Upper lobe of right lung (tissue), 1 donor: ENCODE measurements around the gene DHRS7B. TPM values are rescaled to one million over a fixed set of nuclear protein-coding genes. Genes with fewer than 3 reads are reported as not detected.
"Not testable (repeated sequence)": the region's sequence is repeated elsewhere in the genome, so short reads cannot be mapped to it uniquely, and the experiment has no call there.

Experiments
- ATAC-seq: fragments of 200-7000 bp; cut with Tn5 transposase; one replicate; pipeline ENCODE4 v1.9.1; 2020; ENCODE audit warnings: mild to moderate bottlenecking, moderate library complexity
- DNase-seq: peaks from one replicate; pipeline ENCODE4 v3.0.0-alpha.2; 2020
- H3K27ac ChIP-seq: fragments of 200-600 bp; one replicate; pipeline ENCODE4 v1.8.0; 2022
- H3K27me3 ChIP-seq: fragments of 200-600 bp; one replicate; pipeline ENCODE4 v1.8.0; 2022; ENCODE audit warnings: mild to moderate bottlenecking
- H3K36me3 ChIP-seq: fragments of 200-600 bp; one replicate; pipeline ENCODE4 v1.8.0; 2022
- H3K4me1 ChIP-seq: fragments of 200-600 bp; one replicate; pipeline ENCODE4 v1.8.0; 2022
- H3K4me3 ChIP-seq: fragments of 200-600 bp; one replicate; pipeline ENCODE4 v1.8.0; 2022; ENCODE audit warnings: mild to moderate bottlenecking
- H3K9me3 ChIP-seq: fragments of 200-600 bp; one replicate; pipeline ENCODE4 v1.8.0; 2022
- intact Hi-C: fragments of 100-400 bp; cut with DNase I; formaldehyde crosslinking; loops from one replicate; pipeline ENCODE4 v1.11.0; 2022
- total RNA-seq: library from RNA; stranded (reverse); fragmentation: NEBNext Ultra II Directional; extraction: Animal tissue kit (Norgen Biotek cat#: 25700); gene quantifications from one replicate; pipeline ENCODE4 v1.2.1, GENCODE V29; 2021
- TF ChIP-seq, protein P1 (sequence below): fragments of 200-600 bp; IDR thresholded peaks from one replicate; pipeline ENCODE4 v1.8.0; 2022; ENCODE audit warnings: antibody characterized with exemption
- donor health status: DM: no; HTN: yes; CAD: no; lungs with severe emphysema.

Gene DHRS7B
- total RNA-seq, 1 donor from 2014 or later = 24.7 TPM

DNA sequence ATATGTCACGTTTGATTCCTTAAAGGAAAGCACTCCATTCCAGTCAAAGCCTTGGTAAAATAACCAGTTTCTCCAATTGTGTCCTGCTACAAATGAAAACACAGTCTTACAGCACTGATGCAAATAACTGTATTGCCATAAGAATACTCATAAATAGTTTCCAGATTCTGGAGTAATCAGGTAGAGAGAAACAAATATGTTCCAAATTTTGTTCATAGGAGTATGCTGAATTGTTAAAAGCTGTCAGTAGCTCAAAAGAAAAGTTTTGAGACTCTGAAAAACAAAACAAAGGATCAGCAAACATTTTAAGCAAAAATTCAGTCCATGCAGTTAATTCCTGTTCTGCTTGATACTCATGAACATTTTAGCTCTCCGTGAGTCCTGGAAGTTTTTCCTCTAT lies 7.8 kb downstream of the DHRS7B start:
- Histone ChIP-seq H3K27me3 (no peaks in the 10 kb centered on the region), H3K36me3 (no peaks in the 10 kb centered on the region), H3K4me3 (no peak overlapping the region), H3K9me3 (no peaks in the 10 kb centered on the region), H3K4me1 (no peaks in the 10 kb centered on the region), H3K27ac (no peak overlapping the region)
- TF ChIP-seq, protein P1, sequence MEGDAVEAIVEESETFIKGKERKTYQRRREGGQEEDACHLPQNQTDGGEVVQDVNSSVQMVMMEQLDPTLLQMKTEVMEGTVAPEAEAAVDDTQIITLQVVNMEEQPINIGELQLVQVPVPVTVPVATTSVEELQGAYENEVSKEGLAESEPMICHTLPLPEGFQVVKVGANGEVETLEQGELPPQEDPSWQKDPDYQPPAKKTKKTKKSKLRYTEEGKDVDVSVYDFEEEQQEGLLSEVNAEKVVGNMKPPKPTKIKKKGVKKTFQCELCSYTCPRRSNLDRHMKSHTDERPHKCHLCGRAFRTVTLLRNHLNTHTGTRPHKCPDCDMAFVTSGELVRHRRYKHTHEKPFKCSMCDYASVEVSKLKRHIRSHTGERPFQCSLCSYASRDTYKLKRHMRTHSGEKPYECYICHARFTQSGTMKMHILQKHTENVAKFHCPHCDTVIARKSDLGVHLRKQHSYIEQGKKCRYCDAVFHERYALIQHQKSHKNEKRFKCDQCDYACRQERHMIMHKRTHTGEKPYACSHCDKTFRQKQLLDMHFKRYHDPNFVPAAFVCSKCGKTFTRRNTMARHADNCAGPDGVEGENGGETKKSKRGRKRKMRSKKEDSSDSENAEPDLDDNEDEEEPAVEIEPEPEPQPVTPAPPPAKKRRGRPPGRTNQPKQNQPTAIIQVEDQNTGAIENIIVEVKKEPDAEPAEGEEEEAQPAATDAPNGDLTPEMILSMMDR = no peak
- intact Hi-C loops = no loop called here
- no peak for DNase-seq
- no peak for ATAC-seq

- intact Hi-C loops = no loop called here
- Histone ChIP-seq H3K4me1 (no peaks in the 10 kb centered on the region), H3K4me3 (no peak overlapping the region), H3K36me3 (no peaks in the 10 kb centered on the region), H3K9me3 (no peaks in the 10 kb centered on the region), H3K27ac (no peak overlapping the region), H3K27me3 (no peaks in the 10 kb centered on the region)
- no peak for ATAC-seq
- TF ChIP-seq, protein P1 = no peak
- DNase-seq = no peak
Measured at GRCh38 chr17:21140911-21141310, 14.1 kb downstream of the DHRS7B start.

DNA sequence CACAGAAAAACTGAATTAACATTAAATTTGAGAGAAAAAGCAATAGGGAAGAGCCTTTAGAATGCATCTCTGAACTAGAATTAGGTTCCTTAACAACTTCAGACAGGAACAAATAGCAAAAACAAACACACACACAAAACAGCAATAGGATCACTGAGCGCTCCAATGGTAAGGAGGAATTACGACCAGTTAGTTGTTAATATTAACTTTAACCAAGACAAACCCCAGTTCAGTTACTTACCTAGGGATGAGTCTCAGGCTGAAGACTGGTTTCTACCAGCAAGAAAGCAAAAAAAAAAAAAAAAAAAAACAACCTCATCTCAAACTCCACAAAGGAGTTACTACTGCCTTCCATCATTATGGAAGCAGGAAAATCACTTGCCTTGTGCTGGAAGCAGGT lies 14.6 kb downstream of the DHRS7B start:
- intact Hi-C loops = no loop called here
- Histone ChIP-seq H3K4me3 (no peak overlapping the region), H3K4me1 (no peaks in the 10 kb centered on the region), H3K27me3 (no peaks in the 10 kb centered on the region), H3K9me3 (no peaks in the 10 kb centered on the region), H3K27ac (no peak overlapping the region), H3K36me3 (no peaks in the 10 kb centered on the region)
- ATAC-seq = no peak
- TF ChIP-seq, protein P1 = no peak
- no peak for DNase-seq

DNA sequence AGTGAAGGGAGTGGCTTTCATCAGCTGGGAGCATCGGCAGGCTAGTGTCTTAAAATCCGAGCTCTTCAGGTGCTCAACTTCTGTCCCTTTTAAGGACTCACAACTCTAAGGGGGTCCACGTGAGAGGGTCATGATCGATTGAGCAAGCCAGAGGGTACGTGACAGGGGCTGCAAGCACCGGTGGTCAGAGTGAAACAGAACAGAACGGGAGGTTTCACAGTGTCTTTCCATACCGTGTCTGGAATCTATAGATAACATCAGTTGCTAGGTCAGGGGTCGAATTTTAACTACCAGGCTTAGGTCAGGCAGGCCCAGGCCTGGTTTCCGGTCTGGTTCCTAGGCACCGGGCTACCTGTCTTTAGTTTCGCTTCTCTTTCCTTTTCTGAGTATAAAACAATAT lies 15.3 kb downstream of the DHRS7B start:
- H3K27ac ChIP-seq, H3K4me3 ChIP-seq, H3K36me3 ChIP-seq, H3K9me3 ChIP-seq, H3K4me1 ChIP-seq, intact Hi-C loops, ATAC-seq, H3K27me3 ChIP-seq, DNase-seq: not testable (repeated sequence)

DNA sequence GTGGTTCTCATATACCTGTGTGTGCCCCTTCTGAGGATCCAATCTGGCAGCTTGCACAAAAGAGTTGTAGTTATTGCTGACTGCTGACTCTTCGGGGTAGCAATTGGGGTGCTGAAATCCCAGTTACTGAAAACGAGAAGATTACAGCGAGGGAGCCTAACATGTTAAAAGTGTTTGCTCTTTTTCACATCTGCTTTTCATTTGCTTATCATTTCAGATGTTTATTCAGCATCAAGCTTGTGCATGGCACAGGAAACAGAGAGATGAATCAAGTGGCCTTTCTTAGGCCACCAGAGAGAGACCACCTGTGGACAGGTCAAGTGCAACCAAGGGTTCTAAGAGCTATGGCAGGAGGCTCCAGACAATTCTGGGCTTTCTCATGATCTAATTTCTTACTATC lies 16.9 kb downstream of the DHRS7B start:
- Histone ChIP-seq H3K9me3 (no peaks in the 10 kb centered on the region), H3K27ac (no peak overlapping the region), H3K4me3 (no peak overlapping the region), H3K27me3 (no peaks in the 10 kb centered on the region), H3K4me1 (no peaks in the 10 kb centered on the region), H3K36me3 (no peaks in the 10 kb centered on the region)
- no peak for ATAC-seq
- intact Hi-C loops = no loop called here
- DNase-seq = no peak
- TF ChIP-seq, protein P1 = no peak

- not testable (repeated sequence) for H3K4me1 ChIP-seq
Measured at GRCh38 chr17:21144299-21144698, 17.5 kb downstream of the DHRS7B start.

GRCh38 chr17:21146362-21147015 lies 19.7 kb downstream of the DHRS7B start:
- TF ChIP-seq, protein P1 = no peak
- Histone ChIP-seq H3K9me3 (no peaks in the 10 kb centered on the region), H3K27me3 (no peaks in the 10 kb centered on the region), H3K36me3 (no peaks in the 10 kb centered on the region), H3K4me3 (no peak overlapping the region), H3K27ac (no peak overlapping the region), H3K4me1 (no peaks in the 10 kb centered on the region)
- peak; percentile 34 for ATAC-seq
- no peak for DNase-seq
- intact Hi-C loops = no loop called here

More at GRCh38 chr17:21144299-21144698, 17.5 kb downstream of the DHRS7B start:
- H3K4me3 ChIP-seq, H3K9me3 ChIP-seq, H3K27me3 ChIP-seq, ATAC-seq, H3K36me3 ChIP-seq, H3K27ac ChIP-seq, DNase-seq, intact Hi-C loops: not testable (repeated sequence)
